RWPE2 (cell line): ENCODE results near the gene KBTBD2.

ENCODE experiments used
- ATAC-seq: fragments of 200-7000 bp; cut with Tn5 transposase; 3 replicates; pipeline ENCODE4 v1.9.1; 2021; ENCODE audit warnings: low read depth
- DNase-seq: peaks from one replicate; pipeline ENCODE4 v3.0.0-alpha.2; 2020; ENCODE audit warnings: low spot score
- H3K27ac ChIP-seq: fragments of 450-650 bp; 2 replicates; pipeline ENCODE4 v1.5.1; 2017; ENCODE audit warnings: mild to moderate bottlenecking; ENCODE audit not compliant: poor library complexity, severe bottlenecking
- H3K27me3 ChIP-seq: fragments of 250-450 bp; sonication (Bioruptor Pico); 2 replicates; pipeline ENCODE4 v1.5.1; 2021; ENCODE audit warnings: mild to moderate bottlenecking, moderate library complexity; ENCODE audit not compliant: insufficient read depth, poor library complexity, severe bottlenecking
- H3K36me3 ChIP-seq: fragments of 250-450 bp; sonication (Bioruptor Pico); 2 replicates; pipeline ENCODE4 v1.5.1; 2020; ENCODE audit warnings: low read depth, mild to moderate bottlenecking, moderate library complexity
- H3K4me1 ChIP-seq: fragments of 250-450 bp; sonication (Bioruptor Pico); 2 replicates; pipeline ENCODE4 v1.5.1; 2021; ENCODE audit warnings: mild to moderate bottlenecking, moderate library complexity; ENCODE audit not compliant: insufficient read depth, poor library complexity, severe bottlenecking
- H3K4me3 ChIP-seq: fragments of 250-450 bp; sonication (Bioruptor Pico); 2 replicates; pipeline ENCODE4 v1.5.1; 2021; ENCODE audit warnings: mild to moderate bottlenecking, moderate library complexity; ENCODE audit not compliant: severe bottlenecking
- H3K9me3 ChIP-seq: fragments of 250-450 bp; sonication (Bioruptor Pico); 2 replicates; pipeline ENCODE4 v1.5.1; 2021; ENCODE audit warnings: mild to moderate bottlenecking, moderate library complexity; ENCODE audit not compliant: severe bottlenecking
- CTCF ChIP-seq: fragments of 450-650 bp; IDR thresholded peaks from one replicate; pipeline ENCODE4 v1.5.1; 2017; ENCODE audit warnings: mild to moderate bottlenecking, moderate library complexity; ENCODE audit not compliant: poor library complexity, severe bottlenecking

Gene KBTBD2

DNA sequence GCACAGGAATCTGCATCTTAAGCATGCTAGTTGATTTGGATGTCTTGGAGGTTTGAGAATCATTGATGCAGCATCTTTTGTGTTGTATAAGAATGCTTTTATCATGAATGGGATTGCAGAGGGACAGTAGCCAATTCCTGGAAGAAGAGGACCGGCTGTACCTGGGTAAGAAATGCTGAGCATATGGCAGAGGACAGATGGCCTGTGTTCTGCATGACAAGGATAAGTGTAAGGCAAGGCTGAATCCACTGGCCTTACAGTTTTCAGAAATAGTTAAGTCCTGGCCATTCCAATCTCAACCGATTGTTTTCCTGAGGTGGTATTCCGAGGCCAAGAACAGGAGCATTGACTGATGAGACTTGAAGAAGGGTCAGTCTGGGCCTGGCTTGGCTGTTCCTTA is 24.4 kb upstream of the KBTBD2 start:
- ATAC-seq (no peak), DNase-seq (no peak)

GRCh38 chr7:32915041-32915536 is 23.5 kb upstream of the KBTBD2 start:
- no peak for ATAC-seq
- Histone ChIP-seq H3K4me3 (no peak overlapping the region), H3K4me1 (no peaks in the 10 kb centered on the region), H3K27me3 (no peaks in the 10 kb centered on the region), H3K9me3 (no peaks in the 10 kb centered on the region), H3K36me3 (peaks cover 37% of the 10 kb centered on the region), H3K27ac (no peak overlapping the region)
- no peak for TF ChIP-seq CTCF
- DNase-seq = no peak

More for the DNA sequence above, 24.4 kb upstream of the KBTBD2 start:
- TF ChIP-seq CTCF = no peak
- Histone ChIP-seq H3K4me1 (no peaks in the 10 kb centered on the region), H3K4me3 (no peak overlapping the region), H3K36me3 (peaks cover 44% of the 10 kb centered on the region), H3K9me3 (no peaks in the 10 kb centered on the region), H3K27ac (no peak overlapping the region), H3K27me3 (no peaks in the 10 kb centered on the region)

- H3K4me1 ChIP-seq = no peaks in the 10 kb centered on the region
- peaks cover 28% of the 10 kb centered on the region for H3K36me3 ChIP-seq
- H3K9me3 ChIP-seq = no peaks in the 10 kb centered on the region
- no peak for TF ChIP-seq CTCF
- no peaks in the 10 kb centered on the region for H3K27me3 ChIP-seq
- H3K27ac ChIP-seq = no peak overlapping the region
- ATAC-seq = no peak
- no peak overlapping the region for H3K4me3 ChIP-seq
- no peak for DNase-seq
Observed at GRCh38 chr7:32914184-32914583, 22.6 kb upstream of the KBTBD2 start.

- Histone ChIP-seq H3K27me3 (no peaks in the 10 kb centered on the region), H3K27ac (no peak overlapping the region), H3K9me3 (no peaks in the 10 kb centered on the region), H3K36me3 (no peaks in the 10 kb centered on the region), H3K4me3 (no peak overlapping the region), H3K4me1 (no peaks in the 10 kb centered on the region)
- ATAC-seq = no peak
- no peak for TF ChIP-seq CTCF
- DNase-seq = no peak
Observed at GRCh38 chr7:32910195-32910594, 18.6 kb upstream of the KBTBD2 start.

- Histone ChIP-seq H3K9me3 (no peaks in the 10 kb centered on the region), H3K4me1 (no peaks in the 10 kb centered on the region), H3K4me3 (peak overlapping the region; percentile 22), H3K36me3 (no peaks in the 10 kb centered on the region), H3K27me3 (no peaks in the 10 kb centered on the region), H3K27ac (peak overlapping the region; percentile 35)
- DNase-seq (no peak), ATAC-seq (peak; percentile 85)
- no peak for TF ChIP-seq CTCF
Observed at GRCh38 chr7:32905175-32905662, 13.7 kb upstream of the KBTBD2 start.
